Hematopoietic multipotent progenitor cell treated with erythropoietin and hydrocortisone succinate and interleukin-3 and kit ligand, for 15 days (in vitro differentiated cells): ENCODE measurements around the gene C1orf159.
"Not testable (repeated sequence)": the region's sequence is repeated elsewhere in the genome, so short reads cannot be mapped to it uniquely, and the experiment has no call there.

Source experiments
- DNase-seq: peaks from one replicate; pipeline ENCODE4 v3.0.0-alpha.2; 2015; ENCODE audit warnings: low spot score

Gene C1orf159

DNA sequence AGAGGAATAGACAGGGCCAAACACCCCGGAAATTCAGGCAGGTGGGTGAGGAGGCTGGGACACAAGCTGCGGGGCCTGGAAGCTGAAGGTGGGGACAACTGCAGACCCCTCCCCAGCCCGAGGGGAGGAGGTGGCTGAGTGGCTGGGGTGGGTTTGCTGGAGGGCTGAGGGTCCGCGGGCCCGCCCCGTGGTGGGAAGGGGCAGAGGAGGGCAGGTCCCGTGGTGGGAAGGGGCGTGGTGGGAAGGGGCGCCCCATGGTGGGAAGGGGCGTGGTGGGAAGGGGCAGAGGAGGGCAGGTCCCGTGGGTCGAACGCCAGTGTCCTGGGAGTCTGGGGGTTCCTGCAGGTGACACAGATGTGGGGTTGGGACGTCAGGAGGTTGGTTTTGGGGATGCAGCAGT, 33.5 kb upstream of the C1orf159 start:
- no peak for DNase-seq

DNA sequence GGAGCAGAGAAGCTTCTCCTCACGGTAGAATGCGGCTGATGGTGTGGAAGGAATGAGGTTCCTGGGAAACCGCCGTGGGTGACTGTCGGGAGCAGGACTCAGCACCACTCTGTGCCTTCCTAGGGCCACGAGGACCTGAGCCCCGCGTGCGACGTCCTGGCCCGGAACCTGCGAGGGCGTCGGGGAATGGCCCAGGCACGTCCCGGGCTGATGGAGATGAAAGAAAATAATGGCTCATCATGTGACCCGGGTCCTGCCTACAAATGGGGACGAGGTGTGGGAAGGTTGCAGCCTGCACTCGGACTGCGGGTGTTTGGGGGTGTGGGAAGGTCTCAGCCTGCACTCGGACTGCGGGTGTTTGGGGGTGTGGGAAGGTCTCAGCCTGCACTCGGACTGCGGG, 32.7 kb upstream of the C1orf159 start:
- DNase-seq = no peak

- DNase-seq = no peak
These were observed 32.2 kb upstream of the C1orf159 start for GRCh38 chr1:1148061-1148460.

DNA sequence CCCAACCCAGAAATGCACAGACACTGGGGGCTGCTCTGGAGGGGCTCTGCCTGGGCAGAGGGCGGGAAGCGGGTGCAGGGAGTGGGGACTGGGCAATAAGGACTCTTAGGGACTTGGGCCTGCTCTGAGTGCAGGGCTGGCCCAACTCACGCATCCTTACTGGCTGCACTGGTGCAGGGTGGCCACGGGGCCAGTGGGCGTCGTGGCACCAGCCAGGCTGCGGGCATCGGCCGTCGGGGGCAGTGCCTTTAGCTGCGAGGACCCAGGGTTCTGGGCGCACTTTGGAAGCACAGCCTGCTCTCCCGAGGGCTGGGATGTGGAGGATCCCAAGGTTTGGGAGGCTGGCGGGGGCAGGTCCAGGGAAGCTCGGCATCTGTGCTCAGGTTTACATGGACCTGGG, 30.7 kb upstream of the C1orf159 start:
- no peak for DNase-seq

- no peak for DNase-seq
These were observed 30.1 kb upstream of the C1orf159 start for GRCh38 chr1:1146026-1146425.

GRCh38 chr1:1145547-1145914, 29.6 kb upstream of the C1orf159 start:
- DNase-seq = no peak

GRCh38 chr1:1144843-1145546, 29.1 kb upstream of the C1orf159 start:
- DNase-seq = no peak

DNA sequence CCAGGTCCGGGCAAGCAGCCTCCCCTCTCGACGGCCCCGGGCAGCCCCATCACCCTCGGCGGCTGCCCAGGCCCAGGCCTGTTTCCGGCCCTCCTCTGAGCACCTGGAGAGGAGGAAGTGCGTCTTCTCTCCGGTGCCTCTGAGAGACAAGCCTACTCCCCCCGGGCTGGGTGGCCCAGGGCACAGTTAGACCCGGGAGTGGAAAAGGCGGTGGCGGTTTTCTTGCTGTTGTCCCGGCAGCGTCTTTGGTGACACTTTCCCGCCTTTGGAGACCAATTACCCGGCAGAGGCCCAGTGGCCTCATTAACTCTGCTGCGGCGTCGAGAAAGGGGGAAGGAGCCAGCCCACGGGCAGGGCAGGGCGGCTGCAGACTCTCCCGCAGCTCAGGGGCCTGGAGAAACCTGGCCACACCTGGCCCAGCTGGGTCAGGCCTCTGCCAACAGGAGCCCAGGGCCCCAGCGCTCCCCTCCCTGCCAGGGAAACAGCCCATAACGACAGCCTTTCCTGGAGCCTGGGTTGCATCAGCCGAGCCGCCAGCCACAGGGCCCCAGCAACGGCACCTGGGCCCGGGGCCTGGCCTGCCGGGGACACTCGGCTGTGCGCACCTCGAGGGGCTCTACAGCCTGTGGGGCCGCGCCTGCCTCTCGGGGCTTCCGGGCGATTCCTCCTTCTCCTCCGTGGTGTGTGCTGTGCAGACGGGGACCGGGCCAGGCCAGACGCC, 28.4 kb upstream of the C1orf159 start:
- no peak for DNase-seq

- no peak for DNase-seq
These were observed 27.7 kb upstream of the C1orf159 start for GRCh38 chr1:1143636-1144035.

DNA sequence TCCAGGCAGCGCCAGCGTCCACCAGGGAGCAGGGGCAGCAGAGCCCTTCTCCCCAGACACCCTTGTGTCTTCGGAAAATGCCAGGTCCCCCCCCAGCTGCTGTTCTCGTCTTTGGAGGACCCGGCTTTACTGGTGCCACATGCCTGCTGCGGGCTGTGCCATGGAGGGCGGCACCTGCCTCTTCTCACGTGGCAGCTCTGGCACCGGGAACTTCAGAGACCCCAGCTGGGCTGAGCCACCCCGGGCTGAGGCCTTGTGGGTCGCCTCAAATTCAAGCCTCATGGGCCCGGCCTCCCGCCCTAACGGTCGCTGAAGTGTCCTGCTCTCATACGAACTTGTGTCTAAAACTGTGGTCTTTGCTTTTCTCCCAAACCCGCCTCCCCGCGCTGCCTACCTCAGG, 27.0 kb upstream of the C1orf159 start:
- no peak for DNase-seq

DNA sequence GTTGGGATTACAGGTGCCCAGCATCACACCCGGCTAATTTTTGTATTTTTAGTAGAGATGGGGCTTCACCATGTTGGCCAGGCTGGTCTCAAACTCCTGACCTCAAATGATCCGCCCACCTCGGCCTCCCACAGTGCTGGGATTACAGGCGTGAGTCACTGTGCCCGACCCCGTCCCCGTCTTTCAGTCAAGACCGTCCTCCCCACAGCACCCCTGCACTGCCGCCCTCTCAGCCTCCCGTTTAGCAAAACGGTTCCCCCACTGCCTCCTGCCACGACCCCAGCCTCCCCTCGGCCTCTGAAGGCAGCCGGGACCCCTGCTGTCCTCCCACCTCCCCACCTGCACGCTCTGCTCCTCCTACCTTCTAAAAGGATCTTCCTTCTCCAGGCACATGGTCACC, 26.5 kb upstream of the C1orf159 start:
- DNase-seq = not testable (repeated sequence)

DNA sequence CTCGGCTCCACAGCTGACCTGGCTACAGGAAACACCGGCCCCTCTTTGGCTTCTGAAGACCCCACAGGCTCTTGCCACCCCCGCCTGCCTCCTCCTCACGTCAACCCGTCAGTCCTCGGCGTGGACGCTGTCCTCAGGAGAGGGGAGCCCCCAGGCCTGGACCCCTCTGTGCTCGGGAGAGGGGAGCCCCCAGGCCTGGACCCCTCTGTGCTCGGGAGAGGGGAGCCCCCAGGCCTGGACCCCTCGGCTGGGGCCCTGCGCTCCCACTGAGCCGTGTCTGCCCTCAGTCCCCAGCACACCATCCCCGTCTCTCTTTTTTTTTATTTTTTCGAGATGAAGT, 26.0 kb upstream of the C1orf159 start:
- DNase-seq = no peak

DNA sequence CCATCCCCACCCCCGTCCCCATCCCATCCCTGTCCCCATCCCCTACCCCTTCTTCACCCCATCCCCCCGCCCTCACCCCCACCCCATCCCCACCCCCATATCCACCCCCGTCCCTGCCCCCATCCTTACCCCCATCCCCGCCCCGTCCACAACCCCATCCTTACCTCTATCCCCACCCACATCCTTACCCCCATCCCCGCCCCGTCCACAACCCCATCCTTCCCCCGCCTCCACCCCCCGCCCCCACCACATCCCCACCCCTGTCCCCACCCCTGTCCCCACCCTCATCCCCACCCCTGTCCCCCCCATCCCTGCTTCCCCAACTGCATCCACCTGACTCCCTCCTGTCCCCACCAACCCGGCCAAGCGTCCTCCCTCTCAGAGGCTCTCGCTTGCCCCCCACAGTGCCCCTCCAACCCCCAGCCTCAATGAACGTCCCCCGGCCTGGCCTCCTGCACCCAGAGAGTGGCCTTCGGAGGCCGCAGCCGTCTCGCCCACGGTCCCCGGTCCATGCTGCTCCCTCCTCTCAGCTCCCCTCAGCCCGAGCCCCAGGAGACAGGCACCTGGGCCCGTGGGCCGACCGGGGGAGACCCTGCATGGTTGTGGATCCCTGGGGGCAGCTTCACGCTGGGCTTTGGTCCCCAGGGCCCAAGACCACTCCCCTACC, 25.5 kb upstream of the C1orf159 start:
- DNase-seq = no peak

DNA sequence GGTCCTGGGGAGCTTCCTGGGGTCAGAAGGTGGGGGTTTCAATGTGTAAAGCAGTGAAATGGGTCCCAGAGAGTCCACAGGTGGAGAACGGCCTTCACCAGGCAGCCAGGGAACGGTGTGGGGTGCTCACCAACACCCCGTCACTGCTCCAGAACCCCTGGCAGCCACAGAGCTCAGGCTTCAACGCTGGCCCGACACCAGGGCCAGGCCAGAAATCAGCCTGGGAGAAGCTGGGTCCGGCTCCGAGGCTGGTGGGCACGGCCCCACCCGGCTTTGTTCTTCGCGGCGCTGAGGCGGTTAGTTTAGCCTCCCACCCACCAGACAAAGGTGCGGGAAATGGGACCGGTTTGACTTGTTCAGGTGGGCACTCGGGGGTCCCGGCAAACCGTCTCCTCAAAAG, 24.8 kb upstream of the C1orf159 start:
- DNase-seq = no peak

GRCh38 chr1:1137256-1138045, 21.6 kb upstream of the C1orf159 start:
- DNase-seq = no peak

DNA sequence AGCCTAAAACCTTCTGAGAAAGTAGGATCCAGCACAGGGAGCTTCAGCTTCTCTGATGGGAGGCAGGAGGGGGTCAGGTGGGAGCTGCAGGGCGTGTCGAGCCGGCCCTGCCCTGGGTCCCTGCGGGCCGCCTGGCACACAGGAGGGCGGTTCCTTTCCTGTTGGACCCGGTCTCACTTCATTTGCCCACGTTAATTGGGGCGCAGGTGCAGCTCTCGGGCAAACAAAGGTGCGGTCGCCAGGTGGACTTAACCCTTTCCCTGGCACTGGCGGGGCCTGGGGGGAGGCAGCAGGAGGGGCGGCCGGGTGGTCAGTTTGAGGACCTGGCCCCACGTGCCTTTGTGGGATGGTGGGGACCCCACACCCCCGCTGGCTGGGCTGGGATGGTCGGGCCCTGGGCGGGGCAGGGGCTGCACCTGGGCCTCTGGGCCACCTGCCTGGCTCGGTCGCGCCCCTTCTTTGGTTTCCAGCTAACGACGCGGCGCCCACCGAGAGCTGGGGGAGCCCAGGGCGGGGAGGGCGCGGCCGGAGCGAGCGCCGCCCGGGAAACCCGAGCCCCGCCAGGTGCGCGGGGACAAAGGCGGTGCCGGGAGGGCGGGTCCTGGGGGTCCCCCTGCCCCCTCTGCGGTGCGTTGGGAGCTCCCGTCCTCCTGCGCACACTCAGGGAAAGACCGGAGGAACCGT, 20.8 kb upstream of the C1orf159 start:
- DNase-seq = no peak

GRCh38 chr1:1135339-1136136, 19.6 kb upstream of the C1orf159 start:
- no peak for DNase-seq

DNA sequence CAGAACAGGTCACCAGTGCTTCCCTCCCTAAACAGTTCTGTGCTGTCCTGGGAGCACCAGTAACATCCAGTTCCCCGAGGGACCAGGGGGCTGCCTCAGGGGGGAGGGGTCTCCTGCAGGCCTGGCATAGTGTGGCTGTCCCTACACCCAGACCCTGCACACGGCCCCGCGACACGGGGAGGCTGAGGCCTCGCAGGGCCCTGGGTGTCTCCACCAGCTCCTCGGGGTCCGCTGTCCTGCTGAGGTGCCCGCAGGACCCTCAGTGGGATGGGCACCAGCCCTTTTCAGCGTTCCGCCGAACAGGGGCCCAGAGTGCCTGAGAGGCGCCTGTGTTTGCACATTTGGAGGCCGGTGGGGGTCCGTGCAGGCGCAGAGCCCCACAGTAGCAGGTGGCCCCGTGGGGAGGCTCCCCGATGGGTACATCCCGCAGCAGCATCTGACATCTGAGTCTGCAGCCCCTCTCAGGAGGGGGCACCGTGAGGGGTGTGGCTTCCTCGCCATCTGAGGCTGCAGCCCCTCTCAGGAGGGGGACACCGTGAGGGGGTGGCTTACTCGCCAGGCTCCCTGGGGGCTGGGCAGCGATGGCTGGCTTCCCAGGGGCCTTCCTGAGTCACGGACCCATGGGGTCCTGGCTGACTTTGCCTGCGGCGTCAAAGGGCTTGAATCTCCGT, 18.5 kb upstream of the C1orf159 start:
- no peak for DNase-seq

DNA sequence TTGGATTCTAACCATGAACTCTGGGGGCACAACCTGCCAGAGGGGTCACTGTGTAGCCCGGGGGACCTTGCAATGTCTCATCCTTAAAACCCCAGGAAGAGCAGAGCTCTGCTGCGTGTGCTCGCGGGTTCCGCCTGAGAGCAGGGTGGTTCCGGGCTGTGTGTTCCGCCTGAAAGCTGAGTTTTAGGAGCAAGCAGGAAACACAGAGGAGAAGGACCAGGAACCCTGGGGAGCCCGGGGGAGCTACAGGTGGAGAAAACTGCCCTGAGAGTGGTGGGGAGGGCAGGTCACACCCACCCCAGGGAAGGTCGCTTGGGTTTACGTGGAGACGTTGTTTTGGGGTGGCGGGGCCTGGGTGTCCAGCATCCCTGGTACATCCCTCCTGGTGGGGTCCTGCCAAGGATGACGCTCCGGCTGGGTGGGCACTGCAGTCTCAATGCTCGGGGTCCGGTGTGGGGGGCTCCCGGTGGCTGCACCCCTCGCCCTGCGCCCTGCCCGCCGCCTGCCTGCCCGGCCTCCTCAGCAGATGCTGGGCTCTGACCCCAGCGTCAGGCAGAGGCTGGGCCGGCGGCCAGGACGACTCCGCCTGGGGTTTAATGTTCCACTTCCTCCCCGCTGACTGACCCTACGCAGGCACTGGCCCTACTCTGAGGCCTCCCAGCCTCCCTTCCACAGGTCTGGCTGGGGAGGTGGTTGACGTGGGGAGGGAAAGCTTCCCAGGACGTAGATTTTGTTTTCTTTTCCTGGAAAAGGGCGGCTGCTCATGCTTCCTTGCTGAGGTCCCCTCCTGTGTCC, 17.3 kb upstream of the C1orf159 start:
- DNase-seq = no peak
